Activated T-helper 2 cell treated with anti-CD3 and anti-CD28 coated beads, Interferon-gamma antibody, Interleukin-2, Interleukin-4, amounts not matched to agents 10 μg/mL and 5 μg/mL and 100 μg/mL, durations not matched to agents 14 hours and 24 hours and 36 hours (primary cell): Measurements from ENCODE around the gene KRTAP16-1. TPM values are rescaled to one million over a fixed set of nuclear protein-coding genes. Genes with fewer than 3 reads are reported as not detected.
"Not testable (repeated sequence)": the region's sequence is repeated elsewhere in the genome, so short reads cannot be mapped to it uniquely, and the experiment has no call there.

Experiments used
- DNase-seq: peaks from one replicate; pipeline ENCODE4 v3.0.0; 2021; ENCODE audit warnings: low spot score
- H3K27ac Mint-ChIP-seq: one replicate; pipeline ENCODE4 v1.8.0; 2021; ENCODE audit warnings: mixed read lengths
- H3K27me3 Mint-ChIP-seq: one replicate; pipeline ENCODE4 v1.8.0; 2021; ENCODE audit warnings: low read depth, mixed read lengths
- H3K36me3 Mint-ChIP-seq: one replicate; pipeline ENCODE4 v1.8.0; 2021; ENCODE audit warnings: low read depth, mixed read lengths
- H3K4me1 Mint-ChIP-seq: one replicate; pipeline ENCODE4 v1.8.0; 2021; ENCODE audit warnings: low read depth, mixed read lengths
- H3K4me3 Mint-ChIP-seq: one replicate; pipeline ENCODE4 v1.8.0; 2021; ENCODE audit warnings: low read depth, mild to moderate bottlenecking, moderate library complexity, mixed read lengths
- H3K9me3 Mint-ChIP-seq: one replicate; pipeline ENCODE4 v1.8.0; 2021; ENCODE audit warnings: mixed read lengths
- intact Hi-C: fragments of 100-400 bp; cut with micrococcal nuclease; formaldehyde crosslinking; loops from one replicate; pipeline ENCODE4 v1.15.1; 2023
- total RNA-seq: library from RNA; stranded (reverse); gene quantifications from 2 replicates; pipeline ENCODE4 v1.2.3, GENCODE V29; 2022

The KRTAP16-1 gene, protein sequence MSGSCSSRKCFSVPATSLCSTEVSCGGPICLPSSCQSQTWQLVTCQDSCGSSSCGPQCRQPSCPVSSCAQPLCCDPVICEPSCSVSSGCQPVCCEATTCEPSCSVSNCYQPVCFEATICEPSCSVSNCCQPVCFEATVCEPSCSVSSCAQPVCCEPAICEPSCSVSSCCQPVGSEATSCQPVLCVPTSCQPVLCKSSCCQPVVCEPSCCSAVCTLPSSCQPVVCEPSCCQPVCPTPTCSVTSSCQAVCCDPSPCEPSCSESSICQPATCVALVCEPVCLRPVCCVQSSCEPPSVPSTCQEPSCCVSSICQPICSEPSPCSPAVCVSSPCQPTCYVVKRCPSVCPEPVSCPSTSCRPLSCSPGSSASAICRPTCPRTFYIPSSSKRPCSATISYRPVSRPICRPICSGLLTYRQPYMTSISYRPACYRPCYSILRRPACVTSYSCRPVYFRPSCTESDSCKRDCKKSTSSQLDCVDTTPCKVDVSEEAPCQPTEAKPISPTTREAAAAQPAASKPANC
- total RNA-seq, result not detected in 2 replicates

DNA sequence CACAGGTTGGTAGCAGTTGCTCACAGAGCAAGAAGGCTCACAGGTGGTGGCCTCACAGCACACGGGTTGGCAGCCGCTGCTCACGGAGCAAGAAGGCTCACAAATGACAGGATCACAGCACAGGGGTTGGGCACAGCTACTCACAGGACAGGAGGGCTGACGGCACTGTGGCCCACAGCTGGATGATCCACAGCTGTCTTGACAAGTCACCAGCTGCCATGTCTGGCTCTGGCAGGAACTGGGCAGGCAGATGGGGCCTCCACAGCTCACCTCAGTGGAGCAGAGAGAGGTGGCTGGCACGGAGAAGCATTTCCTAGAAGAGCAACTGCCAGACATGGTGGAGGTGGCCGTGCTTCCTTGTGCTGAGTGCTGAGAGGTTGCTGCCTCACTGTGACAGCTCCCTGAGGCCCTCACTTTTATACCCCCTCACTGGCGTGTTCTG is at the start of gene KRTAP16-1:
TSS of gene KRTAP16-1 (minus strand) at position 392 of the 442 bp plus-strand sequence. CDS start at position 336, 56 bp downstream.
- peak within 1 kb of the TSS; percentile 9 for H3K27ac Mint-ChIP-seq
- intact Hi-C loops, result no loop called here
- no peaks in the 10 kb centered on the region for H3K9me3 Mint-ChIP-seq
- peaks cover 24% of the 10 kb centered on the region for H3K4me1 Mint-ChIP-seq
- no peaks in the 10 kb centered on the region for H3K36me3 Mint-ChIP-seq
- no peak for DNase-seq
- H3K27me3 Mint-ChIP-seq, result peaks cover 2% of the 10 kb centered on the region
- no peak within 1 kb of the TSS for H3K4me3 Mint-ChIP-seq

DNA sequence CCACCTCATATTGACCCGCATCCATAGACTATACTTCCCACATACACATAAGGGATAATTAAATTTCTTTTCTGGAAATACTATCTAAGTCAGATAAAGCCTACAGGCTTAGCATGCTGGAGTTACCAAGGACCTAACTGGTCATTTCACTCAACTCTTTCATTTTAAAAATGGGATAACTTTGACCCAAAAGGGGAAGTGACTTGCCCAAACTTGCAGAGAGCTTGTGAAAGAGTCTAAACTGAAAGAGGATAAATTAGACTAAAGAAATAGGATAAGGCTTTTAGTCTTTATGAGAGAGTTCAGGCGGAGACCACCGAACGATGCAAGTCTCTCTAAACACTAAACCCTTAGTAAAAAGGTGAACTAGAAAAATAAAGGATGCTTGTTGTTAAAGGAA is 45.4 kb upstream of the KRTAP16-1 start:
- no peak for DNase-seq
- no peak overlapping the region for H3K4me3 Mint-ChIP-seq
- H3K9me3 Mint-ChIP-seq, result no peaks in the 10 kb centered on the region
- intact Hi-C loops, result no loop called here
- H3K4me1 Mint-ChIP-seq, result no peaks in the 10 kb centered on the region
- no peak overlapping the region for H3K27ac Mint-ChIP-seq
- H3K36me3 Mint-ChIP-seq, result no peaks in the 10 kb centered on the region
- H3K27me3 Mint-ChIP-seq, result peaks cover 25% of the 10 kb centered on the region

DNA sequence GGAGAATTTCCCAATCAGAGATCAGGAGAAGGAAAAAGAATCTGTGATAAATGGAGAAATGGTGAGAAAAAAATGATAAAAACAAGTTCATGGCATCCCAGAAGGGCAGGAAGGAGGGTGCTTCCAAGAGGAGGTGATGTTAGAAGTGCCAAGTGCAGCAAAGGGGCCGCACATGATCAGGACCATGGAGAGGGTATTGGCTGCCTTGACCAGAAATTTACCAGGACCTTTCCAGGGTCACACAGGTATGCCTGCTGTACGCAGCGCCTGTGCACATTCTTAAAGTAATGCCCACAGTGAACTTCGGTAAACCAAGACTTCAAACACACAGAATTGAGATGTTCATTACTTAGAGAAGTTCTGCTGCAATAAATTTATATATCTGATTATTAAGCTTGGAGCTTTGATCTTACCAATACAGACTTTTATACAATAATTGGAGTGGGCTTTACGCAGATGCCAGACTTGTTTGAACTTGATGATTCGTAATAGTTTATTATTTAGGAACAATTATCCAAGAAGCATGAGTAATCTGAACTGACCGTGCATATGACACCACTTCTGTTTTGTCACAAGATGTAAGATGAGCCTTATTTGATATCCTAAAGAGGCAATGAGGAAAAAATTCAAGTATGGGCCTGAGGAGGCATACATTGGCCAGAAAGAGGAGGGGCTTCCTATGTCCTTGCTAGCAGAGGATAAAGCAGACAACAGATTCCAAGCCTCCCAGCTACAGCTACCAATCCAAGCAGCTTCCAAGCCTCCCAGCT is 43.7 kb upstream of the KRTAP16-1 start:
- H3K9me3 Mint-ChIP-seq, result no peaks in the 10 kb centered on the region
- intact Hi-C loops, result no loop called here

DNA sequence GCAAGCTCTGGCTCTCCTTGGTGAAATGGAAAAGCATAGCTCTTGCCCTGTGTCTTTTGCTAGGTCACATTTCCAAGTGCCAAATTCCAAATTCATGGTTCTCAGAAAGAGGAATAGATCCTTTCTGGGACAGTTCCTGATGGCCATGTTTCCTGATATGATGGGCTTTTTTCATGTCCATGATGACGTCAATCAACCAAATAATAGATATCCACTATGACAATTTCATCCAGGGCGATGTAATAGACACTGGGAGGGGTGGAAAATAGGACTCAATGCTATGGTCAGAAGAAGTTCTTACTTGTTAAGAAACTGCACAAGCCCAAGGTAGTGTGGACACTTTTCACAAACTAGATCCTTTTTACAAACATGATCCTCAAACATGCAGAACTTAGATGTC is 42.1 kb upstream of the KRTAP16-1 start:
- no peak for DNase-seq
- intact Hi-C loops, result no loop called here

More for the DNA sequence above, 43.7 kb upstream of the KRTAP16-1 start:
- no peak overlapping the region for H3K4me3 Mint-ChIP-seq
- H3K27ac Mint-ChIP-seq, result no peak overlapping the region
- DNase-seq, result no peak
- H3K27me3 Mint-ChIP-seq, result peaks cover 27% of the 10 kb centered on the region
- no peaks in the 10 kb centered on the region for H3K4me1 Mint-ChIP-seq
- no peaks in the 10 kb centered on the region for H3K36me3 Mint-ChIP-seq

DNA sequence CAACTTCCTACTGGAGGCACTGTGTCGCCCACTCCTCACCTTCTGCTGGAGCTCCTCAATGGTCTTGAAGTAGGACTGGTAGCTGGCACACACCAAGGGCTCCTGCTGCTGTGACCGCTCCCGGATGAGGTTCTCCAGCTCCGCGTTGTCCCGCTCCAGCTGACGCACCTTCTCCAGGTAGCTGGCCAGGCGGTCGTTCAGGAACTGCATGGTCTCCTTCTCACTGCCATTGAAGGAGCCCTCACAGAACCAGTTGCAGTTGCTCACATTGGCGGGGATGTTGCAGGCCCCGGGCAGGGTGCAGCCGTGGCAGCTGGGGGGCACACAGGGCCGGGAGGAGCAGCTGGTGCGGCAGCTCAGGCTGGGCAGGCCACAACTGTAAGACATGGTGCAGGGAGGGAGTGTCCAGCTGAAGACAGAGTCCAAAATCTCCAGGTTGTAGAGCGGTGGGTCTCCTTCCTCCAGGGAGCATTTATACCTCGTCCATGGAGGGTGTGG is 41.3 kb upstream of the KRTAP16-1 start, which contains the start of gene KRT33A:
TSS of gene KRT33A (minus strand) at position 448 of the 498 bp plus-strand sequence. CDS start at position 387, 61 bp downstream.
- intact Hi-C loops, H3K27ac Mint-ChIP-seq, H3K9me3 Mint-ChIP-seq, H3K4me3 Mint-ChIP-seq, DNase-seq, H3K36me3 Mint-ChIP-seq, H3K4me1 Mint-ChIP-seq: not testable (repeated sequence)
- H3K27me3 Mint-ChIP-seq, result peaks cover 25% of the 10 kb centered on the region

More for the DNA sequence above, 42.1 kb upstream of the KRTAP16-1 start:
- H3K4me3 Mint-ChIP-seq, result no peak overlapping the region
- H3K9me3 Mint-ChIP-seq, result no peaks in the 10 kb centered on the region
- H3K27me3 Mint-ChIP-seq, result peaks cover 24% of the 10 kb centered on the region
- H3K4me1 Mint-ChIP-seq, result no peaks in the 10 kb centered on the region
- no peaks in the 10 kb centered on the region for H3K36me3 Mint-ChIP-seq
- no peak overlapping the region for H3K27ac Mint-ChIP-seq

DNA sequence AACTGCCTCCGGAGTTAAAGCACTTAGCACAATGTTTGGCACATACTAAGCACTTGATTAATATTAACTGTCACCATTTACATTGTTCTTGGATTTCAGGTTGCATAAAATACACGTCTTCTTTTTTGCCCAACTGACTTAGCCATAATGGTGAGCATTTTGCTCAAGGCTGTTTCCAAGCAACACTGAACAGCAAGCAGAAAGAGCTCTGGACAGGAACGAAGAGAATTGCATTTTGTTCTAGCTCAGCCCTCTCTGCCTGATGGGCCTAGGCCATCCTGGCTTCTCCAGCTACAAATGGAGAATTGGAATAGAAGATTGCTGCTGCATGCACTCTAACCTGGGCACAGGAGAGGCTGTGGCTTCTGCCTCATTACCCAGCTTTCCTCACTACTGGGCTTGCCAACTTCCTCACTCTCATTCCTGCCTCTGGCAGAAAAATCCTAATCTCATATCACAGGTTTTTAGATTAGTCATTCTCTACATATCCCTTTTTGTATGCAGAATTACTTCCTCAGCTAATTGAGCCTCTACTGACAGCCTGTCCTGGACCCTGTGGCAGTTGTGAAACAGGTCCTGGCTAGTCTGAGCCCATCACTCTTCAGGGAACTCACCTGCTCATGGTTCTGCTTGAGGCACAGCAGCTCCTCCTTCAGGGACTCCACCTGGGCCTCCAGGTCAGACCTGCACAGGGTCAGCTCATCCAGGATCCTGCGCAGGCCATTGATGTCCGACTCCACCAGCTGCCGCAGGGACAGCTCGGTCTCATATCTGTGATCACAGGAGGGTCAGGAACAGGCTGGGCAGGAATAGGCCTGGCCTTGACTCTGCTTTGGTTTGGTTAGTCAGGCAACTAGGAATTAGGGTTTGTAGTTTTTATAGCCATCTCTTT is 39.0 kb upstream of the KRTAP16-1 start:
- Mint-ChIP-seq H3K9me3 (peaks cover 3% of the 10 kb centered on the region), H3K27ac (no peak overlapping the region), H3K27me3 (peaks cover 27% of the 10 kb centered on the region), H3K4me1 (no peaks in the 10 kb centered on the region), H3K4me3 (no peak overlapping the region), H3K36me3 (peaks cover 4% of the 10 kb centered on the region)
- intact Hi-C loops, result no loop called here
- no peak for DNase-seq

DNA sequence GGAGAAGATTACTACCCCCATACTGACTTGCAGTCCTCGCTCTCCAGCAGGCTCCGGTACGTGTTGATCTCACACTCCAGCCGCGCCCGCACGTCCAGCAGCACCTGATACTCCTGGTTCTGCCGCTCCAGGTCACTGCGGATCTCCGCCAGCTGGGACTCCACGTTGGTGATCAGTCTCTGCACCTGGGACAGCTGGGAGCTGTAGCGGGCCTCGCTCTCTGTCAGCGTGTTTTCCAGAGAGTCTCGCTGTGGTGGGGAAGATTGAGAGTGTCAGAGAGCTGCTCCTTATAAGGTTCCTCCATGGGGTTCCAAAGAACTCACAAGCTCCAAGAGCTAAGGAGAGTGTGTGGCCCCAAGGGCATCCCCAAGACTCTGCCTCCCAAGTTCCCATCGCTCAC is 37.3 kb upstream of the KRTAP16-1 start:
- DNase-seq, intact Hi-C loops, H3K4me3 Mint-ChIP-seq, H3K27ac Mint-ChIP-seq, H3K4me1 Mint-ChIP-seq, H3K36me3 Mint-ChIP-seq: not testable (repeated sequence)
- peaks cover 24% of the 10 kb centered on the region for H3K27me3 Mint-ChIP-seq
- peaks cover 18% of the 10 kb centered on the region for H3K9me3 Mint-ChIP-seq

DNA sequence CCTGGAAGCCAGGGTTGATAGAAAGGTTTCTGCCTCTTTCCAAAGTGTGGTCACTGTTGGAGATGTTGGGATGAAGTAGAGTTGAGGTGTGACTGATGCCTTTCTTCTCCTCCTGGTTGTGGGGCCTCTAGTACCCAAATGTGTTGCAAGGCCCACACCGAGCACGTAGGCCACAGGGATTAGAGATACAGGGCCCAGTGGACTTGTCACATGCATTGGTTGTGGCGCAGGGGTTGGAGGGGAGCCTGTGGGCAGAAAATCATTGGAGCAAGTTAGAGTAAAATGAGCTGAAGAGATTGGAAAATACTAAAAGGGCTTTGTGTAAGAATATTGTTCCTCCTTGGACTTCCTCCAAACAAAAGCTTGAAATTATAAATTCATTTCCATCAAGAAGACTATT is 36.9 kb upstream of the KRTAP16-1 start:
- no peak overlapping the region for H3K4me3 Mint-ChIP-seq
- intact Hi-C loops, result no loop called here
- H3K27ac Mint-ChIP-seq, result no peak overlapping the region
- no peak for DNase-seq
- peaks cover 18% of the 10 kb centered on the region for H3K9me3 Mint-ChIP-seq
- peaks cover 24% of the 10 kb centered on the region for H3K27me3 Mint-ChIP-seq
- peaks cover 9% of the 10 kb centered on the region for H3K4me1 Mint-ChIP-seq
- H3K36me3 Mint-ChIP-seq, result peaks cover 7% of the 10 kb centered on the region

DNA sequence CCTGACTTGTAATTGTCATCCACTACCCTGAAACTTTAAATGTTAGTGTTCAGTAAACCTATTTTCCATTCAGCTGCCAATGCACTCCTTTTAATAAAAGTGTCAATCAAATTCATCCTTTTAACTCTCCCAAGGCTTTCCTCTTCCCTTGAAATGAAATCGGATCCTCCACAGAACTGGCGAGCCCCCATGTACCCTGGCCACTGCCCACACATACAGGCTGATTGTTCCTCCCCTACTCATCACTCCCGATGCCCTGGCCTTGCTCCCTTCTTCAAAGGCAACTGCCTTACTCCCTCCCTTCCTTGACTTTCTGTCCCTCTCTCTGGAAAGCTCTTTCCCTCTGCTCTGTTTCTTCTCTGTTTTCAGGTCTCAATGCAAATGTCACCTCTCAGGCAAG is 33.9 kb upstream of the KRTAP16-1 start:
- intact Hi-C loops, result loop anchor here (5.0 kb wide), 1 partner anchor 59 kb away; no protein-coding TSS in a partner anchor
- H3K36me3 Mint-ChIP-seq, result peaks cover 7% of the 10 kb centered on the region
- H3K4me1 Mint-ChIP-seq, result peaks cover 29% of the 10 kb centered on the region
- peaks cover 18% of the 10 kb centered on the region for H3K9me3 Mint-ChIP-seq
- no peak overlapping the region for H3K4me3 Mint-ChIP-seq
- H3K27me3 Mint-ChIP-seq, result peaks cover 29% of the 10 kb centered on the region
- no peak for DNase-seq
- no peak overlapping the region for H3K27ac Mint-ChIP-seq

DNA sequence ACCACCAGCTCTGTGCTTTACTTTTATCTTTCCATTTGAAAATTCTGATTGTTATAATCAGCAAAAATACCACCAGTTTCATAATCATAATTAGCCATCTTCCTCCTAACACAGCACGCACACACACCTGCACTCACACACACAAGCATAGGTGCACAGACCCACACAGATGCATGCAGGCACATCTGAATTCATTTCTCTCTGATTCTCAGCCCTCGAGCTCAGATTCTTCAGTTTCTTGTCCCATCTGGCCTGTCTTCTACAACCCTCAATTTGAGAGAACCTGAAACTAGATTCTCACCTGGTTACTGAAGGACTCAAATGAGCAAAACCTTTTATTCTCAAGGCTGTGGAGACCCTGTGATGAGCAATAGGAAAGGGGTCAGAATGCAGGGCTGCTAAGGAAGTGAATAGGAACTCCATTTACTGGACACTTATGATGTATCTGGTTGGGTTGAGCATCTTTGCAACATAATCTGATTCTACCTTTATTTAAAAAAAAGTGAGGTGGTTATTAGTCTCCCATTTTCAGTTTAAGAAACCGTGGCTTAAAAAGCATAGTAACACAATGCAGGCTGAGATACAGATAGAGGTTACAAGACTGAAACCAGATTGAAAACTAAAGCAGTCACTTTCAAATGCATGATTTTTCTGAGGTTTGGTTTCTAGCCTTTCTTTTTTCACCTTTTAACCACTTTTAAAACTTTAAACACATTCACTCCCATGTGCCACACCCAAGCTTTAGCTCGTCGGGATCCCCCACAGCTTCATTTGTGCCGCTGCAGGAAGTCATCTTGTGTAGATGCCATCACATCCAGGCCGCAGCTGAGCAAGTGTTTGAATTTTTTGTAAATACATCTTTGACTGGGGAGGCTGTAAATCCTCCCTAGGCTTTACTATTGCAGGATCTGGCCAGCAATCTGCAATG is 32.1 kb upstream of the KRTAP16-1 start:
- H3K27me3 Mint-ChIP-seq, result peaks cover 34% of the 10 kb centered on the region
- peaks cover 18% of the 10 kb centered on the region for H3K9me3 Mint-ChIP-seq
- peaks cover 29% of the 10 kb centered on the region for H3K4me1 Mint-ChIP-seq
- H3K4me3 Mint-ChIP-seq, result no peak overlapping the region
- peaks cover 7% of the 10 kb centered on the region for H3K36me3 Mint-ChIP-seq
- intact Hi-C loops, result loop anchor here (5.0 kb wide), 1 partner anchor 61 kb away; no protein-coding TSS in a partner anchor
- peak overlapping the region; percentile 24 for H3K27ac Mint-ChIP-seq
- peak; percentile 49 for DNase-seq

DNA sequence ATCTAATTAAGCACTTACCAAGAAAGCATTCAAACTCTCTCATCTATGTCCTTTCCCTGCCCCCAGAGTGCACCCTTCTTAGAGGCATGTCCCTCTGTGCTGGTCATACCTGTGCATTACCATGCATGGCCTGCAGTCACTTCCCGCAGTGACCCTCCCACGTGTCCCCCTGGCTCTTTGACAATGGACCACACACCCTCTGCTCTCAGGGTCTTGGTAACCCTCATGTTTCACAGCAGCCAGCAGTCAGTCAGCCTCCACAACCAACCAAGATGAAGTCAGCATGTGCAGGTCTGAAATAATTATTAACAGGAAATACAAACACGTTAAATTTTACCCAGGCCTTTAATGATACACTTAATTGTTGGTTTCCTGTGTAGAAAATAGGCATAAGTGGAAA is 31.4 kb upstream of the KRTAP16-1 start:
- no peak overlapping the region for H3K27ac Mint-ChIP-seq
- no peak overlapping the region for H3K4me3 Mint-ChIP-seq
- DNase-seq, result no peak
- peaks cover 18% of the 10 kb centered on the region for H3K9me3 Mint-ChIP-seq
- peaks cover 33% of the 10 kb centered on the region for H3K27me3 Mint-ChIP-seq
- intact Hi-C loops, result loop anchor here (5.0 kb wide), 1 partner anchor 62 kb away; no protein-coding TSS in a partner anchor
- H3K4me1 Mint-ChIP-seq, result peaks cover 29% of the 10 kb centered on the region
- H3K36me3 Mint-ChIP-seq, result peaks cover 7% of the 10 kb centered on the region
